Liver (tissue), 3 donors: ENCODE measurements around the gene PLA2G15.

Experiments used
- FOXA1 ChIP-seq: IDR thresholded peaks from 2 replicates; pipeline ENCODE4 v1.6.1; 2016; ENCODE audit warnings: antibody characterized with exemption
- NR2F2 ChIP-seq: IDR thresholded peaks from 2 replicates; pipeline ENCODE4 v1.6.1; 2016; ENCODE audit warnings: antibody characterized with exemption
- RXRA ChIP-seq, 2 donors: IDR thresholded peaks; 2 replicates each; pipeline ENCODE4 v1.6.1; 2017 to 2018; ENCODE audit warnings: antibody characterized with exemption in 2 of 2, mild to moderate bottlenecking in 1 of 2
- TAF1 ChIP-seq: conservative IDR thresholded peaks from 2 replicates; pipeline ENCODE4 v1.6.1; 2016; ENCODE audit warnings: antibody characterized with exemption, mild to moderate bottlenecking
- TF ChIP-seq, protein P1 (sequence below): fragments of 150-350 bp; IDR thresholded peaks from 2 replicates; pipeline ENCODE4 v1.5.1; 2017; ENCODE audit warnings: improper control_type of control experiment, low read depth, low read length; ENCODE audit not compliant: missing input control
- donor health status: healthy.
- donor health status: healthy.

DNA sequence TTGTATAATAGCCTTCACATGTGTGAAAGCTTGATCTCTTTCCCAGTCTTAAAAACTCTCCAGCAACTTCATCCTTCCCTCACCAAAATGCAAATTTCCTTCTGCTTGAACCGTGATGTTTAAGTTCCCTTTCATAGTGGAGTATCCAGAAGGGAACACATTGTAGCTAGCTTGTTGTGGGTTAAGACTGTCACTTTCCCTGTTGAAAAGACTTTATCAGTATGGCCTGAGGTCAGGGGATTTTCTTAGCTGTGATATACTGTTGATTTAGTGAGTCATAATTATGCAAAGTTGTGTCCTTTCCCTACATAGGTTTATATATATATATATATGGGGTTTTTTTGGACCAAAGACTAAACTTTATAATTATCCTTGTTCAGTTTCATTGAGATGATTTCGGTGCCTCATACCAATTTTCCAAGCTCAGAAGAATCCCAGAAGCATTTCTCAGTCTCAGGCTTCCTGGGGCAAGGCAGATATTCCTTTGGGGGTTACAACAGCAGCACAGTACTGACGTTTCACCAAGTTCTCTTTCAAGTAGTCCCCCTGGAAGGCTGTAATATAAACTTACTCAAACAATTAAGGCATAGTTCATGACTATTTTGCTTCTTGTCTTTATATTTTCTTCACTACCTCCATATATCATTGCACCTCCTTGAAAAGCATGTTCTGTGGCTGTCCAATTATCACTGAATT, 44.9 kb upstream of the PLA2G15 start:
- TF ChIP-seq NR2F2 = no peak
- TF ChIP-seq, protein P1, sequence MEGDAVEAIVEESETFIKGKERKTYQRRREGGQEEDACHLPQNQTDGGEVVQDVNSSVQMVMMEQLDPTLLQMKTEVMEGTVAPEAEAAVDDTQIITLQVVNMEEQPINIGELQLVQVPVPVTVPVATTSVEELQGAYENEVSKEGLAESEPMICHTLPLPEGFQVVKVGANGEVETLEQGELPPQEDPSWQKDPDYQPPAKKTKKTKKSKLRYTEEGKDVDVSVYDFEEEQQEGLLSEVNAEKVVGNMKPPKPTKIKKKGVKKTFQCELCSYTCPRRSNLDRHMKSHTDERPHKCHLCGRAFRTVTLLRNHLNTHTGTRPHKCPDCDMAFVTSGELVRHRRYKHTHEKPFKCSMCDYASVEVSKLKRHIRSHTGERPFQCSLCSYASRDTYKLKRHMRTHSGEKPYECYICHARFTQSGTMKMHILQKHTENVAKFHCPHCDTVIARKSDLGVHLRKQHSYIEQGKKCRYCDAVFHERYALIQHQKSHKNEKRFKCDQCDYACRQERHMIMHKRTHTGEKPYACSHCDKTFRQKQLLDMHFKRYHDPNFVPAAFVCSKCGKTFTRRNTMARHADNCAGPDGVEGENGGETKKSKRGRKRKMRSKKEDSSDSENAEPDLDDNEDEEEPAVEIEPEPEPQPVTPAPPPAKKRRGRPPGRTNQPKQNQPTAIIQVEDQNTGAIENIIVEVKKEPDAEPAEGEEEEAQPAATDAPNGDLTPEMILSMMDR = no peak
- TF ChIP-seq RXRA (IDR thresholded peaks at IDR 0.05) = no peak
- no peak for TF ChIP-seq TAF1
- no peak for TF ChIP-seq FOXA1
